HG02973 (cell line): ENCODE data around the gene PRKN.

Experiments
- ATAC-seq: cut with Tn5 transposase; IDR thresholded peaks from one replicate; pipeline ENCODE4 v1.9.1; 2021; ENCODE audit warnings: moderate library complexity; ENCODE audit not compliant: unreplicated experiment

Gene PRKN

GRCh38 chr6:162078667-162079066 is 648.9 kb downstream of the PRKN start:
- no peak for ATAC-seq

- ATAC-seq, result no peak
These were observed 649.4 kb downstream of the PRKN start for GRCh38 chr6:162078126-162078525.

GRCh38 chr6:162076816-162077215 is 650.8 kb downstream of the PRKN start:
- no peak for ATAC-seq

GRCh38 chr6:162074641-162075275 is 652.8 kb downstream of the PRKN start:
- no peak for ATAC-seq

GRCh38 chr6:162070639-162071038 is 656.9 kb downstream of the PRKN start:
- ATAC-seq, result no peak

GRCh38 chr6:162069995-162070394 is 657.6 kb downstream of the PRKN start:
- ATAC-seq, result no peak

- ATAC-seq, result no peak
These were observed 659.2 kb downstream of the PRKN start for GRCh38 chr6:162068340-162068739.

GRCh38 chr6:162063666-162064065 is 663.9 kb downstream of the PRKN start:
- no peak for ATAC-seq

GRCh38 chr6:162058281-162058875 is 669.2 kb downstream of the PRKN start:
- no peak for ATAC-seq

GRCh38 chr6:162056745-162057144 is 670.8 kb downstream of the PRKN start:
- no peak for ATAC-seq

GRCh38 chr6:162056061-162056460 is 671.5 kb downstream of the PRKN start:
- ATAC-seq, result no peak

GRCh38 chr6:162055365-162055764 is 672.2 kb downstream of the PRKN start:
- ATAC-seq, result no peak

GRCh38 chr6:162053084-162053483 is 674.5 kb downstream of the PRKN start:
- no peak for ATAC-seq

- ATAC-seq, result no peak
These were observed 677.0 kb downstream of the PRKN start for GRCh38 chr6:162050579-162050978.

GRCh38 chr6:162046324-162046723 is 681.2 kb downstream of the PRKN start:
- no peak for ATAC-seq

GRCh38 chr6:162032620-162033019 is 694.9 kb downstream of the PRKN start:
- ATAC-seq, result no peak

- ATAC-seq, result no peak
These were observed 697.5 kb downstream of the PRKN start for GRCh38 chr6:162029873-162030576.

GRCh38 chr6:162026843-162027242 is 700.7 kb downstream of the PRKN start:
- ATAC-seq, result no peak

GRCh38 chr6:162026031-162026430 is 701.5 kb downstream of the PRKN start:
- ATAC-seq, result no peak

GRCh38 chr6:162019349-162019748 is 708.2 kb downstream of the PRKN start:
- no peak for ATAC-seq

- ATAC-seq, result no peak
These were observed 710.0 kb downstream of the PRKN start for GRCh38 chr6:162017536-162017935.

- ATAC-seq, result no peak
These were observed 713.3 kb downstream of the PRKN start for GRCh38 chr6:162014069-162014811.
